Breast epithelium (tissue), 4 donors: ENCODE data around the gene TMEM187. TPM values are rescaled to one million over a fixed set of nuclear protein-coding genes. Genes with fewer than 3 reads are reported as not detected.

Experiments used
- DNase-seq, 2 donors: peaks; one replicate each; pipeline ENCODE4 v3.0.0-alpha.2; 2019; ENCODE audit warnings: low spot score in 2 of 2
- H3K27ac ChIP-seq, 2 donors: fragments of 200-600 bp; sonication (generic) in 1 of 2; one replicate each; pipeline ENCODE4 v1.5.1; 2016 to 2019; ENCODE audit warnings: mild to moderate bottlenecking in 1 of 2
- H3K27me3 ChIP-seq, 2 donors: fragments of 200-600 bp; sonication (generic) in 1 of 2; one replicate each; pipeline versions ENCODE4 v1.5.1 to v1.6.0; 2017 to 2019; ENCODE audit warnings: control low read depth in 1 of 2, mild to moderate bottlenecking in 1 of 2
- H3K36me3 ChIP-seq: fragments of 200-600 bp; one replicate; pipeline ENCODE4 v1.5.1; 2019
- H3K4me1 ChIP-seq, 2 donors: fragments of 200-600 bp; sonication (generic); one replicate each; pipeline ENCODE4 v1.5.1; 2016 to 2019; ENCODE audit warnings: control low read depth in 1 of 2
- H3K4me3 ChIP-seq, 3 donors: fragments of 200-600 bp; sonication (generic); 1 replicate in 2 of 3; 2 replicates in 1 of 3; pipeline ENCODE4 v1.5.1; 2016 to 2019; ENCODE audit warnings: mild to moderate bottlenecking in 3 of 3, moderate library complexity in 2 of 3
- H3K9me3 ChIP-seq, 2 donors: fragments of 200-600 bp; sonication (generic) in 1 of 2; one replicate each; pipeline ENCODE4 v1.5.1; 2016 to 2019; ENCODE audit warnings: control low read depth in 1 of 2
- POLR2A ChIP-seq: fragments of 450-650 bp; IDR thresholded peaks from one replicate; pipeline ENCODE4 v1.6.1; 2016; ENCODE audit warnings: antibody characterized with exemption, mild to moderate bottlenecking, moderate library complexity
- POLR2AphosphoS5 ChIP-seq, 3 donors: sonication (generic); formaldehyde crosslinking; IDR thresholded peaks; one replicate each; pipeline ENCODE4 v1.6.1; 2017; ENCODE audit warnings: antibody characterized with exemption in 3 of 3
- intact Hi-C: fragments of 100-400 bp; cut with DNase I; formaldehyde crosslinking; loops from one replicate; pipeline ENCODE4 v1.15.1; 2023; ENCODE audit warnings: low total_unique reads
- total RNA-seq, 3 donors: library from RNA; depleted of rRNA; stranded (reverse); fragments of >200 nt; gene quantifications; one replicate each; pipeline ENCODE4 v1.1.0, GENCODE V29; 2016
- TF ChIP-seq, protein P1 (sequence below), 3 donors: fragments of 450-650 bp; IDR thresholded peaks; one replicate each; pipeline ENCODE4 v1.5.1; 2016 to 2017; ENCODE audit warnings: antibody characterized with exemption in 3 of 3, mild to moderate bottlenecking in 3 of 3, moderate library complexity in 3 of 3

Gene TMEM187
- total RNA-seq, 3 donors from 2014 or later: 7.6 to 10.9 (median 8.2) TPM

DNA sequence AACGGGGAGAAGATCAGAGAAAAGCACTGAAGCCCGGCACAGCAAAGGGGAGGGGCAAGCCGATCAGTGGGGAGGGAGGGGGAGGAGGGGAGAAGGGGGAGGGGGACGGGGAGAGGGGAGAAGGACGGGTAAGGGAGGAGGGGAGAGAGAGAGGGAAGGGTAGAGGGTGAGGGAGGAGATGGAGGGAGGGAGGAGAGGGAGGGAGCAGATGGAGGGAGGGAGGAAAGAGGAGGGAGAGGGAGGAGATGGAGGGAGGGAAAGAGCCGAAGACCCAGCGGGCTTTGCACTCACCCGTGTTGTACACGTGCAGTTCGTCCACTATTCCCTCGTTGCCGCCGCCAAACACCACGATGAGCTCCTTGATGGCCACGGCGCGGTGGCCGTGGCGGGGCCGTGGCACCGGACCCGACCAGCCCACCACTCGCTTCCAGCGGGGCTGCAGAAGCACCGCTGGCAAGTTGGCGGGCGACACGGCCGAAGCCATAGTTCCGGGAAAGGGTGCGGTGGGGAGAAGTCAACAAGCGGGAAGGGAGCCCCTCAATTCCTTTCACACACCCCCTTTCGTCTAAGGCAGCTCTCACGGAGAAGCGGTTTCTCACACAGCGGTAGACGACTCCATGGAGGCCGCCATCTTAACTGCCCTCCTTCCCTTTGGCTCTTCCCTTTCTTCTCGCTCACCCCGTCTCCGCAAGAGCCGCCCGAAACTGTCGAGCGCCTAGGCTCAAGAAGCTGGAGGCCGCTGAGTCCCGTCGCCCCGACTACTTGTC, 2.0 kb upstream of the TMEM187 start:
- TF ChIP-seq, protein P1, sequence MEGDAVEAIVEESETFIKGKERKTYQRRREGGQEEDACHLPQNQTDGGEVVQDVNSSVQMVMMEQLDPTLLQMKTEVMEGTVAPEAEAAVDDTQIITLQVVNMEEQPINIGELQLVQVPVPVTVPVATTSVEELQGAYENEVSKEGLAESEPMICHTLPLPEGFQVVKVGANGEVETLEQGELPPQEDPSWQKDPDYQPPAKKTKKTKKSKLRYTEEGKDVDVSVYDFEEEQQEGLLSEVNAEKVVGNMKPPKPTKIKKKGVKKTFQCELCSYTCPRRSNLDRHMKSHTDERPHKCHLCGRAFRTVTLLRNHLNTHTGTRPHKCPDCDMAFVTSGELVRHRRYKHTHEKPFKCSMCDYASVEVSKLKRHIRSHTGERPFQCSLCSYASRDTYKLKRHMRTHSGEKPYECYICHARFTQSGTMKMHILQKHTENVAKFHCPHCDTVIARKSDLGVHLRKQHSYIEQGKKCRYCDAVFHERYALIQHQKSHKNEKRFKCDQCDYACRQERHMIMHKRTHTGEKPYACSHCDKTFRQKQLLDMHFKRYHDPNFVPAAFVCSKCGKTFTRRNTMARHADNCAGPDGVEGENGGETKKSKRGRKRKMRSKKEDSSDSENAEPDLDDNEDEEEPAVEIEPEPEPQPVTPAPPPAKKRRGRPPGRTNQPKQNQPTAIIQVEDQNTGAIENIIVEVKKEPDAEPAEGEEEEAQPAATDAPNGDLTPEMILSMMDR (IDR thresholded peaks at IDR 0.05): no peak
- TF ChIP-seq POLR2AphosphoS5 (IDR thresholded peaks at IDR 0.05) (no peak), POLR2A (no peak)
- H3K4me1 ChIP-seq: peaks cover 0 to 15% of the 10 kb centered on the region in 2 donors

DNA sequence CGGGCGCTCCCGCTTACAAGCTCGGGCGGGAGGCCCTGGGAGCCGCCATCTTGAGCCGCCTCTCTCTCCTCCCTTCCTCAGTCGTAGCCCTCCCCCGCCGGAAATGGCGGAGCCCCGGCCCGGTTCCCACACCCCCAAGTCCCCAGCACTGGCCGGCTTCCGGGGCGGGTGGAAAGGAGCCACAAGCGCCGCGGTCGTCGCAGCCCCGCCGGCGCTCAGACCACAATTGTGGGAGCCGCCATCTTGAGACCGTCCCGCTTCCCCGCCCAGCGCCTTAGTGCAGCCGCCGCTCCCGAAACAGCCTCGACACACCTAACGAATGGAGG, 1.5 kb upstream of the TMEM187 start:
- intact Hi-C loops: no loop called here

More for the DNA sequence above, 2.0 kb upstream of the TMEM187 start:
- Histone ChIP-seq H3K9me3 (no peaks in the 10 kb centered on the region), H3K27ac (peak overlapping the region; percentile 99 to 100), H3K4me3 (peak overlapping the region; percentile 73 to 91 (median 82)), H3K27me3 (peaks cover 0 to 22% of the 10 kb centered on the region in 2 donors), H3K36me3 (no peaks in the 10 kb centered on the region)
- no peak for DNase-seq
- intact Hi-C loops: no loop called here

DNA sequence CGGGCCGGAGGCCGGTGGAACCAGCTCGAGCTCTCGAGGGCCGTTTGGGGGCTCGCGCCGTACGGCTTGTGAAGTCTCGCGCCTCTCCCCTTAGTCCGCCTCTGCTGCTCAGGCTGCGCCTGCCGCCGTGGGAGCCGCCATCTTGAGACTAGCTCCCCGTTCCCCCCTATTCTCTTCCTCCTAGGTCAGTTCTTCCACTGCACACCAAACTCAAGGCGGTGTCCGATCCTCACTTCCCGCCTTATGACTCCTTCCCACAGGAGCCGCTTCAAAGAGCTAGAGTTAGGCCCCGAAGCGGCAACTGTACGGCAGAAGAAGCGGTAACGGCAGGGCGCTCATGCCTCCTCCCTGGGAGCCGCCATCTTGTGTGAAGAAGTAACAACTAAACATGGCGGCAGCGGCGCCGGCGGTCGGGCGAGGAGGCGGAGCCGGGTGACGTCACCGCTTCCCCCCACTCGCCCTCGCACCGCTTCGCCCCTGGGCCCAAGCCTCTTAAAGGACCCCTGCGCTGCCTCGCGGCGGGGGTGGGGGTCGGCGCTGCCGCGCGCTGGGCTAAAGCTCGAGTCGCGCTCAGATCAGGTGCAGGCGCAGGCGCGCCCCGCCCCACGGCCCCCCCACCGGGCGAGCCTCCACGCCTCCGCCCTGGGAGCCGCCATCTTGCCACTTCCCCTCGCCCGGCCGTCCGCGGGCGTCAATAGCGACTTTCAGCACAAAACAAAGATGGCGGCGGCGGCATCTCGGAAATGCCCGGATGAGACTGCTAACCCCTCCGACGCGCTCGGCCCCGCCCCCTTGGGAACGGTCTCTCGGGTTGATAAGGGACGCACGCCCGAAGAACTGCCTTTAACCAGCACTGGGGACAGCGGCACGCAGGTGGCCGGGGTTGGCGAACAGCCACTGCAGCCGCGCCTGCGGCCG, 845 bp upstream of the TMEM187 start, which contains the start of gene HCFC1:
TSS of gene HCFC1 (minus strand) at position 369 of the 918 bp plus-strand sequence. CDS start 978 bp downstream, outside the sequence.
- H3K27ac ChIP-seq: peak within 1 kb of the TSS; percentile 99 to 100
- H3K27me3 ChIP-seq: peaks cover 0 to 12% of the 10 kb centered on the region in 2 donors
- TF ChIP-seq, protein P1 (IDR thresholded peaks at IDR 0.05): no peak
- TF ChIP-seq POLR2AphosphoS5 (IDR thresholded peaks at IDR 0.05) (peak; percentile 39 to 70 (median 46)), POLR2A (peak; percentile 45)
- intact Hi-C loops: no loop called here
- peak within 1 kb of the TSS; percentile 73 to 91 (median 82) for H3K4me3 ChIP-seq
- no peaks in the 10 kb centered on the region for H3K9me3 ChIP-seq
- peaks cover 0 to 15% of the 10 kb centered on the region in 2 donors for H3K4me1 ChIP-seq
- peak; percentile 87 to 95 for DNase-seq
- no peaks in the 10 kb centered on the region for H3K36me3 ChIP-seq

More for the DNA sequence above, 1.5 kb upstream of the TMEM187 start:
- H3K27ac ChIP-seq: peak overlapping the region; percentile 99 to 100
- peak; percentile 80 to 90 for DNase-seq
- peak overlapping the region; percentile 73 to 91 (median 82) for H3K4me3 ChIP-seq
- H3K9me3 ChIP-seq: no peaks in the 10 kb centered on the region
- H3K27me3 ChIP-seq: peaks cover 0 to 18% of the 10 kb centered on the region in 2 donors
- peaks cover 0 to 15% of the 10 kb centered on the region in 2 donors for H3K4me1 ChIP-seq
- TF ChIP-seq, protein P1 (IDR thresholded peaks at IDR 0.05): no peak
- TF ChIP-seq POLR2AphosphoS5 (IDR thresholded peaks at IDR 0.05): peak in 1 of 3 donors; percentile 37
- H3K36me3 ChIP-seq: no peaks in the 10 kb centered on the region

DNA sequence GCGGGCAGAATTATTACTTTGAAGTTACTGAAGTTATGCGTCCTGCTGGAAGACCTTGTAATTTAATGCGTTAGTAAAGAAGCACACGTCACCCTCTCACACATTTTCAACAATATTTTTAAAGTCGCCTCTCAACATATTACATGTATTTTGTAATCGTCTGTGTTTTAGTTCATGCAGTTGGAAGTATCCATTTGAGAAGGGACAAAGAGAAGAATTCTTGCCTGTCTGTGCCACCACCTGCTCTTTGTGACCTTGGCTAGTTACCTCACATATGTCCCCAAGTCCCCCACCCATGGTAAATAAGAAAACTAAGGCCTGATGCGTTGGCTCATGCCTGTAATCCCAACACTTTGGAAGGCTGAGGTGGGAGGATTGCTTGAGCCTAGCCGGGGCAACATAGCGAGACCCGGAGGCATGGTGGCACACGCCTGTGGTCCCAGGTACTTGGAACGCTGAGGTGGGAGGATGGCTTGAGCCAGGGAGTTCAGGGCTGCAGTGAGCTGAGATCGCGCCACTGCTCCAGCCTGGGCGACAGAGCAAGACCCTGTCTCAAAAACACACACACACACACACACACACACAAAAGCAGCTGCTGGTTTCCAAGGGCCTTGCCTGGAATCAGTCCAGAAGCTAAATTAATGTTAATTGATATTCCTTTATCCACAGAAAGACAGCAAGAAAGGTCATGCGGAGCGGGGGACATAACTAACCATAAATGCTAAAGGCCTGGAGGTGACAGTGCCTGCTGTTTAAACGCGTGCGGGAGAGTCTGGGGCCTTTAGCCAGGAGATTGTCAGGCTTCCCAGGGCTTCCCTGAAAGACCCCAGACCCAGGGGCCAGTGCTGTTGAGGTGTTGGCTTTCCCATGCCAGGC, 811 bp downstream of the TMEM187 start:
- peaks cover 0 to 4% of the 10 kb centered on the region in 2 donors for H3K27me3 ChIP-seq
- peak overlapping the region; percentile 99 to 100 for H3K27ac ChIP-seq
- H3K4me3 ChIP-seq: peak overlapping the region; percentile 73 to 91 (median 82)
- H3K36me3 ChIP-seq: no peaks in the 10 kb centered on the region
- H3K4me1 ChIP-seq: peaks cover 0 to 8% of the 10 kb centered on the region in 2 donors
- TF ChIP-seq, protein P1 (IDR thresholded peaks at IDR 0.05): no peak
- TF ChIP-seq POLR2AphosphoS5 (IDR thresholded peaks at IDR 0.05) (no peak), POLR2A (no peak)
- H3K9me3 ChIP-seq: no peaks in the 10 kb centered on the region
- no peak for DNase-seq
- intact Hi-C loops: no loop called here
